Right atrium auricular region (tissue), 2 donors: ENCODE results near the gene TMEM178A. TPM values are rescaled to one million over a fixed set of nuclear protein-coding genes. Genes with fewer than 3 reads are reported as not detected.

Source experiments
- DNase-seq: peaks from one replicate; pipeline ENCODE4 v3.0.0-alpha.2; 2019; ENCODE audit warnings: low spot score
- H3K27ac ChIP-seq, 2 donors: fragments of 200-600 bp; sonication (generic); 1 replicate in 1 of 2; 2 replicates in 1 of 2; pipeline ENCODE4 v1.5.1; 2016 to 2019
- H3K27me3 ChIP-seq, 2 donors: fragments of 200-600 bp; sonication (generic); one replicate each; pipeline versions ENCODE4 v1.5.1 to v1.6.0; 2017 to 2019
- H3K36me3 ChIP-seq: fragments of 200-600 bp; sonication (generic); one replicate; pipeline ENCODE4 v1.5.1; 2016
- H3K4me1 ChIP-seq, 2 donors: fragments of 200-600 bp; sonication (generic); one replicate each; pipeline versions ENCODE4 v1.5.1 to v1.6.0; 2017 to 2019
- H3K4me3 ChIP-seq, 2 donors: fragments of 200-600 bp; sonication (generic); 1 replicate in 1 of 2; 2 replicates in 1 of 2; pipeline ENCODE4 v1.5.1; 2017 to 2019; ENCODE audit warnings: mild to moderate bottlenecking in 1 of 2, moderate library complexity in 1 of 2
- H3K9me3 ChIP-seq, 2 donors: fragments of 200-600 bp; sonication (generic); one replicate each; pipeline ENCODE4 v1.5.1; 2019
- total RNA-seq, 2 donors: library from RNA; depleted of rRNA; stranded (reverse); fragments of >200 nt; gene quantifications; one replicate each; pipeline ENCODE4 v1.1.0, GENCODE V29; 2016
- TF ChIP-seq, protein P1 (sequence below), 2 donors: fragments of 200-600 bp; sonication (generic); IDR thresholded peaks; one replicate each; pipeline ENCODE4 v1.5.1; 2019; ENCODE audit warnings: antibody characterized with exemption in 2 of 2

Gene TMEM178A
- total RNA-seq, 2 donors from 2014 or later, result 2.9 to 4.3 TPM

DNA sequence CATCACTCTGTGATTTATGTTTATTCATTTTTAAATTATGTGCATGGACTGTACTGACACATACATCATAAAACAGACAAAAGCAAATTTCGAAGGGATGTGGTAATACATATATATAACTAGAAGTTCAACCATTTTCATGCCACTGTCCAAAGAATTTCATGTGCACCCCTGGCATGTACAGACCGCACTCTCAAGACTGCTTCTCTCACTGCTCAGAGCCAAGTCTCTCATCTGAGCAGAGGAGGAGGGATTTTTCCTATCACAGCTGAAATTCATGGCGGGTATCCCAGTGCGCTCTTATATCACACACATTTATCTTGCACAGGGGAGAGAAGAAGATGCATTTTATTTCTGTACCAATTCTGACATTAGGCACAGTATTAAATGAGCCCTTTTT lies 5.9 kb downstream of the TMEM178A start:
- Histone ChIP-seq H3K36me3 (no peaks in the 10 kb centered on the region), H3K27ac (no peak overlapping the region), H3K4me3 (no peak overlapping the region), H3K9me3 (no peaks in the 10 kb centered on the region), H3K4me1 (peaks cover 0 to 5% of the 10 kb centered on the region in 2 donors), H3K27me3 (no peaks in the 10 kb centered on the region)
- TF ChIP-seq, protein P1, sequence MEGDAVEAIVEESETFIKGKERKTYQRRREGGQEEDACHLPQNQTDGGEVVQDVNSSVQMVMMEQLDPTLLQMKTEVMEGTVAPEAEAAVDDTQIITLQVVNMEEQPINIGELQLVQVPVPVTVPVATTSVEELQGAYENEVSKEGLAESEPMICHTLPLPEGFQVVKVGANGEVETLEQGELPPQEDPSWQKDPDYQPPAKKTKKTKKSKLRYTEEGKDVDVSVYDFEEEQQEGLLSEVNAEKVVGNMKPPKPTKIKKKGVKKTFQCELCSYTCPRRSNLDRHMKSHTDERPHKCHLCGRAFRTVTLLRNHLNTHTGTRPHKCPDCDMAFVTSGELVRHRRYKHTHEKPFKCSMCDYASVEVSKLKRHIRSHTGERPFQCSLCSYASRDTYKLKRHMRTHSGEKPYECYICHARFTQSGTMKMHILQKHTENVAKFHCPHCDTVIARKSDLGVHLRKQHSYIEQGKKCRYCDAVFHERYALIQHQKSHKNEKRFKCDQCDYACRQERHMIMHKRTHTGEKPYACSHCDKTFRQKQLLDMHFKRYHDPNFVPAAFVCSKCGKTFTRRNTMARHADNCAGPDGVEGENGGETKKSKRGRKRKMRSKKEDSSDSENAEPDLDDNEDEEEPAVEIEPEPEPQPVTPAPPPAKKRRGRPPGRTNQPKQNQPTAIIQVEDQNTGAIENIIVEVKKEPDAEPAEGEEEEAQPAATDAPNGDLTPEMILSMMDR (IDR thresholded peaks at IDR 0.05), result no peak
- DNase-seq, result no peak

DNA sequence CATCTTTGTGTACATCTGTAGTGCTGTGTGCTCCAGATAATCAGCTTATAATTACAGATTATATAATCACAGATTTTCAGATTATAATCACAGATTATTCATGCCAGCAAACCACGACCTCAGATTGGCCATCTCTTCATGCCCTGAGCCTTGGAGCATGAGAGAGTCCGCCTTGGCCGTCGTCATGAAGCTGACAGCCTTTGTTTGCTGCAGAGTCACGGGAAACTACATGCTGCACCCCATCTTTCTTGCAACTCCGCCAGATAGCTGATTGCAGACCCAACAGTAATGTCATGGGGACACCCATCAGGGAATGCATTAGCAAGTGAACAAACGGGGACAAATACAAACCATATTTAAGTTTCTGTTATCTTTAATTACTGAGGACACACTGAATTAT lies 7.3 kb downstream of the TMEM178A start:
- Histone ChIP-seq H3K27ac (no peak overlapping the region), H3K4me1 (no peaks in the 10 kb centered on the region), H3K4me3 (no peak overlapping the region), H3K9me3 (no peaks in the 10 kb centered on the region), H3K27me3 (no peaks in the 10 kb centered on the region), H3K36me3 (no peaks in the 10 kb centered on the region)
- DNase-seq, result no peak
- TF ChIP-seq, protein P1 (IDR thresholded peaks at IDR 0.05), result no peak

DNA sequence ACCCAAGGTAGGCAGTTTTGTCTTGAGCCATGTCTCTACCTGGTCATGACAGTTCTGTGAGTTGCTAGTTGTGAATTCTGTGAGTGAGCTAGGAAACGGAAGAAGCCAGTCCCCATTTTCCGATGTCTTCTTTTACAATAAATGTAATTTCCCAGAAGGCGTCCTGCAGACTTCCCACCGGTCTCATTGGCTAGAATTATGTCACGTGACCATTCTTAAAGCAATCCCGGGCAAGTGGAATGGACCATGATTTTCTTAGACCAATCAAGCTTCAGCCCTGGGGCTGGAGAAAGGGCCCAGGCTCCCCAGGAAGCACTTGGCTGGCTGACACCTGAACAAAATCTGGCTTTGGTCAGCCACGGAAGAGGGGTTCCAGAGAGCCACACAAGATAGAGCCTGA lies 10.6 kb downstream of the TMEM178A start:
- H3K27ac ChIP-seq, result no peak overlapping the region
- no peaks in the 10 kb centered on the region for H3K36me3 ChIP-seq
- H3K27me3 ChIP-seq, result no peaks in the 10 kb centered on the region
- H3K4me3 ChIP-seq, result no peak overlapping the region
- no peak for DNase-seq
- TF ChIP-seq, protein P1 (IDR thresholded peaks at IDR 0.05), result no peak
- H3K4me1 ChIP-seq, result no peaks in the 10 kb centered on the region
- H3K9me3 ChIP-seq, result peaks cover 0 to 4% of the 10 kb centered on the region in 2 donors

DNA sequence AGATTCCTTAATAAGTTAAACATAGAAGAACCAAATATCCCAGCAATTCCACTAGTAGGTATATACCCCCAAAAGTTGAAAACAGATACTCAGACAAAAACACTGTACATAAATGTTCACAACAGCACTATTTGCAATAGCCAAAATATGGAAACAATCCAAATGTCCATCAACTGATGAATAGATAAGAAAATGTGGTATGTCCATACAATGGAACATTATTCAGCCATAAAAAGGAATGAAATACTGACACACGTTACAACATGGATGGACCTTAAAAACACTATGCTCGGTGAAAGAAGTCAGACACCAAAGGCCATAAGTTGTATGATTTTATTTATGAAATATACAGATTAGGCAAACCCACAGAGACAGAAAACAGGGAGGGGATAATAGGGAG lies 12.5 kb downstream of the TMEM178A start:
- DNase-seq, result no peak
- TF ChIP-seq, protein P1 (IDR thresholded peaks at IDR 0.05), result no peak
- Histone ChIP-seq H3K9me3 (peaks cover 0 to 4% of the 10 kb centered on the region in 2 donors), H3K27me3 (no peaks in the 10 kb centered on the region), H3K4me1 (peaks cover 0 to 10% of the 10 kb centered on the region in 2 donors), H3K27ac (no peak overlapping the region), H3K4me3 (no peak overlapping the region), H3K36me3 (no peaks in the 10 kb centered on the region)

DNA sequence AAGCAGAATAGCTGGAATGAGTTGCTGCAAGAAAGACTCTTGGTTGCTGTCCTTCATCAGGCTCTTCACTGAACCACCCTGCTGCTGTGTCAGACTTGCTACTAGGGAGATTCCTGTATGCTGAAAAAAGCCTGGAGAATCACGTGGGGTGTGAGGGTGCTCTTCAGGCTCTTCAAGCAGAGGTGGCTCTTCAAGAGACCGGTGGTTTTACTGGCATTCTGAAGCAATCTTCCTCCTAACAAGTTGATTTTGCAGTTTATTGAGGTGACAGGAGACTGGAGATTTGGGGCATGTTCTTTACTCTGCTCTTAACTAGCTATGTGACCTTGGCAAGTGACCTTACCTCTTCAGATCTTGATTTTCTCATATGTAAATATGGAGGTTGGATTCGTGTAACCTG lies 14.1 kb downstream of the TMEM178A start:
- no peak overlapping the region for H3K4me3 ChIP-seq
- H3K9me3 ChIP-seq, result peaks cover 0 to 4% of the 10 kb centered on the region in 2 donors
- peaks cover 0 to 14% of the 10 kb centered on the region in 2 donors for H3K4me1 ChIP-seq
- DNase-seq, result no peak
- TF ChIP-seq, protein P1 (IDR thresholded peaks at IDR 0.05), result no peak
- no peaks in the 10 kb centered on the region for H3K27me3 ChIP-seq
- no peaks in the 10 kb centered on the region for H3K36me3 ChIP-seq
- peak overlapping the region in 1 of 2 donors; percentile 78 for H3K27ac ChIP-seq

DNA sequence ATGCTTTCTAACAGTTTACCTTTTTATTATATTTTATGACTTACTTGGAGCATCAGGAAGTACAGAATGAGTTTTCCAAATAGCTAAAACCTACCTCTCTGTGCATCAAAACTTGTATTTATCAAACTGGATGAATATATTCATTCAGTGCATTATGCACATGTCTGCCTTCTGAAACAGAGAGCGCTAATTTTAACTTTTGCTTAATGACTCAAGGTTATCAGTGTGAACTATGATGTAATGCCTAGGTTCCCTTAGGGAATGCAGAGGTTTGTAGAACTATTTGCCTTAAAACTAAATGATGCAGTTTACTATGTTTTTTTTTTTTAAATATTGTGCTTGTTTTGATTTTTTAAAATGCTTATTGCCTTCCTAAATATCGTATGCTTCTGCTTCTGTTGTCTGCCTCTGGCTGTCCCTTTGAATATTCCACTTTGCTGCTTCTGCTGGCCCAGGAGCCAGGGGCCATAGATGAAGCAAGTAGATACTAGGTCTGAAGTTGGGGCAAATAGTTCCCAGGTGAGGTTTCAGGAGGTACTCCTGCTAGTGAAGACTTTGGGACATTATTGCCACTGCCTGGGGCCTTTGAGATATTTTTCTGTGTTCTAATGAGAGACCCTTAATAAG lies 16.5 kb downstream of the TMEM178A start:
- peak overlapping the region in 1 of 2 donors; percentile 58 for H3K27ac ChIP-seq
- no peak for DNase-seq

More for the DNA sequence above, 16.5 kb downstream of the TMEM178A start:
- peaks cover 0 to 4% of the 10 kb centered on the region in 2 donors for H3K9me3 ChIP-seq
- H3K36me3 ChIP-seq, result no peaks in the 10 kb centered on the region
- TF ChIP-seq, protein P1 (IDR thresholded peaks at IDR 0.05), result no peak
- H3K4me3 ChIP-seq, result no peak overlapping the region
- no peaks in the 10 kb centered on the region for H3K27me3 ChIP-seq
- peaks cover 0 to 20% of the 10 kb centered on the region in 2 donors for H3K4me1 ChIP-seq
